ENCODE data around the gene SCEL.
"Not testable (repeated sequence)": the region's sequence is repeated elsewhere in the genome, so short reads cannot be mapped to it uniquely, and the experiment has no call there.

SCEL gene, protein sequence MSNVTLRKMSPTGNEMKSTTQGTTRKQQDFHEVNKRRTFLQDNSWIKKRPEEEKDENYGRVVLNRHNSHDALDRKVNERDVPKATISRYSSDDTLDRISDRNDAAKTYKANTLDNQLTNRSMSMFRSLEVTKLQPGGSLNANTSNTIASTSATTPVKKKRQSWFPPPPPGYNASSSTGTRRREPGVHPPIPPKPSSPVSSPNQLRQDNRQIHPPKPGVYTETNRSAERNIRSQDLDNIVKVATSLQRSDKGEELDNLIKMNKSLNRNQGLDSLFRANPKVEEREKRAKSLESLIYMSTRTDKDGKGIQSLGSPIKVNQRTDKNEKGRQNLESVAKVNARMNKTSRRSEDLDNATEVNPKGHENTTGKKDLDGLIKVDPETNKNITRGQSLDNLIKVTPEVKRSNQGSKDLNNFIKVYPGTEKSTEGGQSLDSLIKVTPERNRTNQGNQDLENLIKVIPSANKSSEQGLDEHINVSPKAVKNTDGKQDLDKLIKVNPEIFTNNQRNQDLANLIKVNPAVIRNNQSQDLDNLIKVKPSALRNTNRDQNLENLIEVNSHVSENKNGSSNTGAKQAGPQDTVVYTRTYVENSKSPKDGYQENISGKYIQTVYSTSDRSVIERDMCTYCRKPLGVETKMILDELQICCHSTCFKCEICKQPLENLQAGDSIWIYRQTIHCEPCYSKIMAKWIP

DNA sequence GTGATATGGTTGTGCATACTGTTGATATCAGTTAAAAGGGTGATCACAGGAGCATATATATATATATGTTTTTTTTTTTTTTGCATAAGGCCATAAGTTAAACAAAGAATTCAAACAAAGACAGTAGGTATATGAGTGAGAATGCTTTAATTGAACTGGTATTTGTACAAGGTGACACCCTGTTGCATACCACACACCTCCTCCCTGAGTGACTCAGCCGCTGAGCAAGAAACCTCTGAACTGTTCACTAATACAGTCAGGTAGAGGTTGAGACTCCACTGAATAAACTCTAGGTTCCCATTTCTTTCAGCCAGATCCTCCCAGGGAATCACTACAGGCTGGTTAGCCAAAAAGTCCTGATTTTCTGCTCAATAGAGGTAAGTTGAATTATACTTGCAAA is at the start of gene SCEL:
SCEL (plus strand) TSS at position 259 of the 400 bp plus-strand sequence. CDS start 20,170 bp downstream, outside the sequence.
- no peak for DNase-seq (ENCODE audit: low read depth, low spot score)

DNA sequence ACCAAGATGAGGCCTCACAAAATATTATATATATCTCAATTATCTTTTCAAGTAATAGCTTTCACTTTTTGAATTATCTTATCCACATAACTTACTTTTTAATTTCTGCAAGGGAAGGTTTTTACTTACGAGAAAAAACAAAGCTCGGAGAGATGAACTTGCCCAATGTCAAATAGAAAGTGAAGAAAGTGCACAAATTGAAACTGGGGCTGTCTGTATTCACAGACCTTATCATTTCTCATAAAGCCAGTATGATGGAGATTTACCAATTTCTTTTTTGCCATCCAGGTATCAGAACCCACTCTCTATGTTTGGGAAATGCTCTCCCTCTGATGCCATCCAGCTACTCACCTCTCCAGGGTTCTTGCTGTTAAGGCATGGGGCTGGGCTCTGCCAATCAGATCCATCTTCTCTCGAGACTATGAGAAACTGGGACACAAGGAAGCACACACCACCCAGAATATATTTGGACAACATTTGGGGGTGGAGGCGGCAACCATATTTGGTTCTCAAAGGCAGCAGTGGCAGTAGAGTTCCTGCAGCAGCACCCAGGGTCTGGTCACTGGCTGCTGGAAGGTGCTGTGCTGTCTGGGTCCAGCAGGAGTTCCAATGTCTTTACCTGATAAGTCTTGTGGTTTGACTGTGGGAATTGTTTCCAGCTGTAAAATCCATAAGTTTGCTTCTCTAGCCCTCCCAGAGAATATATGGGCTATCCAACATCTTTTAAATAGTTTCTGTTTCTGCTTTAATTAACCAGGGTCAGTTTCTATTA is 45.8 kb upstream of the SCEL start:
- DNase-seq (ENCODE audit: low read depth, low spot score): no peak

DNA sequence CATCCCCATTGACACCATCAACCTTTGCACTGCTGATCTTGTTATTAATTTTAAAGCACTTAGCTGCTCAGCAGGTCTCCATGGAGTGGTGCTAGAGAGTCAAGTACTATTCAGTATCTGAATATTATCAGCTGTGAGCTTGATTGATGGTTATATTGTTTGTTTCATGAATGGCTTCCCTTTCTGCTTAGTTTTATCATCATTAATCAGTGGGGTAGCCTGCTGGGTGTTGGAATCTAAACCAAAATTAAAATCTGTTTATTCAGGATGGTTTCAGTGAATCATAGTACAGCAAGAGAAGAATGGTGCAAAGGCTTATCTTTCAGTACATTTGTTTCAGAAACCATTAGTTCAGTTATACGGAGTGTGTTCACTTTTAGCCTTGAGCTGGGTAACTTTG is 42.5 kb upstream of the SCEL start:
- DNase-seq (ENCODE audit: low read depth, low spot score): no peak

DNA sequence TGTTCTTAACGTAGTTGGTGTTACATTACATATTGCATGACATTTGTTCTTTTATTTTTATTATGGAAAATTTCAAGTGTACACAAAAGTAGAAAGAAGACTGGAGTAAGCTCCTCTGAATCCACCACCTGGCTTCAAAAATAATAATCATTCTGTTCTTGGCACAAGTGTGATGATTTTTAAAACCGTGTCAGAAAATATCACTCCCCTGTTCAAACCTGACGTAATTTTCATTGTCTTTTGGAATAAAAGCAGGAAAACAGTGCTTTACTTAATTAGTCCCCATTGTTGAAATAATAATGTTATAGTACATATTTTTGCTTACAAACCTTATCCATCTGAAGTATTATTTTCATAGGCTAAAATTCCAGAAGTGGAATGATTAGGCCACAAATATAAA is 41.3 kb upstream of the SCEL start:
- no peak for DNase-seq (ENCODE audit: low read depth, low spot score)

DNA sequence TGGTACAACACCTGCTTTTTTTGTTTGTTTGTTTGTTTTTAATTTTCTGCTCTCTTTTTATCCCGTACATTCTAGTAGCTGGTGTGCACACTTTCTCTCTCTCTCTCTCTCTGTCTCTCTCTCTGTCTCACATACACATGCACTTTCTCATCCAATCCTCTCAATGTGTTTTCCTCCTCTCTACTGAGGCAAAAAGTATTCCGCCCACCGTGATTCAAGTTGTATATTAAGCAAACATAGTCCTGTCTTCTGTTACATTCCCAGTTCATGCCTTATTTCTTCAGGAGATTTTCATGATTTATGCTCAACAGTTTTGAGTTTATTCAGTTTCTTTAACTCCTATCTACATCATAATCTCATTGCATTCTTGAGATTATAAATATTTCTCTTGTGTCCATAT is 38.2 kb upstream of the SCEL start:
- no peak for DNase-seq (ENCODE audit: low read depth, low spot score)

DNA sequence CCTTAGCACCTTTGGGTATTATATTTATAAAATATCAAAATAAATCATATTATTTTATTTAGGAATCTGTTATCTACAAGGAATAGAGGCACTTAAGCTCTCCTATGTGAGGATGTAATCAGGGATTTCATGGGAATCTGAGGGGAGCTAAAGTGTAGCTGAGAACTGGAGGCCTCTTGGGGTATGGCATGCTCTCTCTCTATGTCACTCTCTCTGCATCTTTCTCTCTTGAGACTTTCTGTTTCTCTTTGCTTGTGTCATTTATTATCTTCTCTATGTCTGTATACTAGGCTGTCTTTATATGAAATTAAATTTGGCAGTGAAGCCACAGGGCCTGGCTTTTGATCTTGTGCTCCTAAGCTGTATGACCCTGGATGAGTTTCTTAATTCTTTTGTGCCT is 37.7 kb upstream of the SCEL start:
- DNase-seq (ENCODE audit: low read depth, low spot score): no peak

DNA sequence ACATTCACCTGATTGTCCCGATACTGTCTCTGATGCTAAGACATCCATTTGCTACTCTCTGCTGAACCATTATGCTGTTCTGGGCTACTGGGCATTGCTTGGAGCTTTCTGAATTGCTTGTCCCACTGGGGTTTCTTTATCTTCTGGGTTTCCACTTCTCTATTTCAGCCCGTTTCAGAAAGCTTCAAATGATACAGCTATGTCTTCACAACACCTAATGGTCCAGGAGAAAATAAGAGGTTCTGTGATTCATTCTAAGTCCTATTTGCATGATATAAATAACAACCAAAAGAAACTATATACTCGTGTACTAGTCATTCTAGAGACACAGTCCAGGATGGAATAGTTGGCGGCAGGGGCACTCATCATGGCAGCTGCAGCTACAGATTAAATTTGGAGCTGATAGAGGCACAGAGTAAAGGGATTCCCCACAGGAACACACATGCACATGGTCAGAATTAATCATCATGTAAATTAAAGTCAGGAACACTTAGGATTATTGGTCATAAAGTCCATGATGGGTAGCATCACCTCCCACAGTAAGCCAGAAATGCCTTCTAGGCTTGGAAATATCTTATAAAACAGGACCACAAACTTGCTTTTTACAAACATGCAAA is 33.3 kb upstream of the SCEL start:
- DNase-seq (ENCODE audit: low read depth, low spot score): no peak

DNA sequence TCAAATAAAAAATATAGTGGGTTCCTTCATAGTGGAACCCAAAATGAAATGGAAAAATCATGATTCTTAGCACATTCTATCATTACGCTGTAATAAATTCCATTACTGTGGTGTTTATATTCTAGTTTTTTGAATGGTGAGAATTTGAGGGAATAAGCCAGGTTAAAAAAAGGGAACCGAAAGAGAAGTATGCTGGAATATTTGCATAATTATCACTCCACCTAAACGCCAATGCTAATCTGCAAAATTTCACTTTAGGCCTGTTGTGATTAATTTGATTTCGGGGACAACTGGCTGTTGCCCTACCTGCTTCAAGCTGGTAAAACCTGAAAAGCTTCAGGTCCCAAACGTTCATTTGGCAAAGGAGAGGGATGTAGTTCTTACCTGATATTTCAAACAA is 32.1 kb upstream of the SCEL start:
- no peak for DNase-seq (ENCODE audit: low read depth, low spot score)

DNA sequence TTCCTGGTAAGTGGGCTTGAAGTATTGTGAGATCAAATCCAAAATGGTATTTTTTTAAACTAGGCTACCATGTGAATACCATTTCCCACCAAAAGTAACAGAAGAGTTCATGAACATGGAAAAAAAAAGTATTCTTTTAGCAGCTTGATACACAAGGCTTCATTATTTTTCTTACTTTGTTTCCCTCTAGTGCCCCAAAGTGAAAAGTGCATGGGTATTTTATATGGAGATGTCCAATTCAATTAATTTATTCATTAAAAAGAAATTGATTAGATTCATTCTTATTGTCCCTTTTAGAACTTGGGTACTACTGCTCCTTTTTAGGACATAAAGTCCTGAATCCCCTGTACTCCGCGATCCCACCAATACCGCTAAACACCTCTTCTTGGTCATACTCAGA is 28.6 kb upstream of the SCEL start:
- DNase-seq (ENCODE audit: low read depth, low spot score): no peak

DNA sequence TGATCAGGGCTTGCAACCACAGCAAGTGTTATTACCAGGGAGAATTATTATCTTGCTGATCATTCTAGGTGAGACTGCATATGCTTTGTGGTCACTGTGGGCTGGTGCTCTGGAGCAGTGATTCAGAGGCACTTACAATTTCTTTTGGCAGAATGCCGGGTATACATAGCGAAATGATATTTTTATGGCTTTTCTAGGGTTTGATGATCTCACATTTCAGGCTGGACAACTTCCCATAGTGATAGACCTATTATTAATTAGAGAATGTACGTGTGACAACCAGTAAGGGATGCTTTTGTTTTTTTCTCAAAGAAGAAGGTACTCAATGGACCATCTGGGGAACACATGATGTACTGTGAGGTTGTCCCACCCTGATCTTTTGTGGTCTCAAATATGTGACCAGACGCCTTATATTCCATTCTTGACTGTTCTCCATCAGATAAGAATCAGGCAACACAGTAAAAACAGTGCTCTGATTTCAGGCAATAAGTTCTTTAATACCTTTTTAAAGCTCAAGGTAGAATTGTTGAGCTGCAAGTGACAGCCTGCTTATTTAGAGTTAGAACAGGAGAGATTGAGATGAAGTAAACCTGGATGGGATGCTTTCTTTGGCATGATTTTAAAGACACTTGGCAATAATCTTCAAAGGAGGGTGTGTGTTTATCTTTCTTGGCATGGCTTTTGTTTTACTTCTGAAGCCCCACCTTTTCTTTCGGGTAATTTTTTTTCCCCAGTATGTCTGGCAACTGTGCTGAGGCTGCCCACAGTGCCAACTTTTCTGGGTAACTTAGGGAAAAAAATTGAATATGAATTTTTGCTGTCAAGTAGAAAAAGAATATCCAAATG is 27.4 kb upstream of the SCEL start:
- DNase-seq (ENCODE audit: low read depth, low spot score): no peak

DNA sequence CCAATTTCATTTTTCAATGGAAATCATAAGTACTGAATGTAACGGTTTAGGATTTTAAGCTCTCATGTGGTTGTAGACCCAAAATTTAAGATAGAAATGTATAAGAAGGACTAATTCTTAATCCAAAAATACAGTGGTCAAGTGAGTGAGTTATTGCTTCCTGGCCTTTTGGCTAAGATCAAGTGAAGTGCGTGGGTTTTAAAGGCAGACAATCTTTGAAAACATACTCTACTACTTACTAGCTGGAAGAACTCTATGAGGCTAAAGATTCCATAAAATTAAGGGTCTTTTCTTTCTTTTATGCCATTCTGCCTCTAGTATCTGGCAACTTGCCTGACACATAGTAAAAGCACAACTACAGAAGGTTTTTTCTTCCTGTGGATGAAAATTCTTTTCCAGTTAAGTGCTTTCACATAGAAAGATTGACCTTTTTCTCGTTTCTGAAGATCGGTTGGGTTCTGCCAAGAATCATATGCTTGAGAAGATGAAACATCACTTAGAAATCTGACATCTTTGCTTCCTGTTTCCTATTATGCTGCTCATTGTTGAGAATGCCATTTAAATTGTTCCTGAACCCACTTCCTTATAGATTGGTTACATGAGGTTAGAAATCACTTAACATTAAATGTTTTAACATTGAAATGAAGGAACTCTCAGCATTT is 26.4 kb upstream of the SCEL start:
- DNase-seq (ENCODE audit: low read depth, low spot score): no peak

DNA sequence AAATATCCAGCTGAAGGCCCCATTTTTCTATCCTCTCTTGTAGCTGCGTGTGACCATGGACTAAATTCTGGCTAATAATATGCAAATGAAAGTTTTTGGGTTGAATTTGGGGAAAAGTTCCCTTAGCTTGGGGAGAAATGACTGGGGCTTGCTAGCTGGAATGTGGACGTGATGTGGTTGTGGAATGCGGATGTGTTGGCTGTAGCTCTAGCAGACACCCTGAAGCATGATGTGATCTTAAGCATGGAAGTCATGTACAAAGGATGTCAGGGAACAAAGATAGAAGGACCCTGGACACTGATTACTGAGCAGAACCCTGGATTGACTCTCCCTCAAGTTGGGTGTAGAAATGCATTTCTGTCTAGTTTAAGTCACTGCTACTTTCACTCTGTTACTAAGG is 25.4 kb upstream of the SCEL start:
- no peak for DNase-seq (ENCODE audit: low read depth, low spot score)

DNA sequence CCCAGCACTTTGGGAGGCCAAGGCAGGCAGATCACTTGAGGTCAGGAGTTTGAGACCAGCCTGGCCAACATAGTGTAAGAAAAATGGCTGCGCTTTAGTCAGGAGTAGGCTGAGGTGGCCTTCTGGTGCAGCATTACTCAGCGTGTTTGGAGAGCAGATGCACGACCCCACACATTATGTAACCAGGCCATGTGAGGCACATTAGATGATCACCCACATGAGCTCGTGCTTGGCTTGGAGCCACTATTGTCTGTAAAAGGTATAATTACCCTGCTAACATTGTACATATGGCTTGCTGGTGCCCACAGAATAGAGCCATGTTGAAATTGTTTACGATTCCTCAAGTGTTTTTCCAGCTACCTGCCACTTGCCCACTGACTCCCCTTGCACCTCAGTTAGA is 24.0 kb upstream of the SCEL start:
- no peak for DNase-seq (ENCODE audit: low read depth, low spot score)

DNA sequence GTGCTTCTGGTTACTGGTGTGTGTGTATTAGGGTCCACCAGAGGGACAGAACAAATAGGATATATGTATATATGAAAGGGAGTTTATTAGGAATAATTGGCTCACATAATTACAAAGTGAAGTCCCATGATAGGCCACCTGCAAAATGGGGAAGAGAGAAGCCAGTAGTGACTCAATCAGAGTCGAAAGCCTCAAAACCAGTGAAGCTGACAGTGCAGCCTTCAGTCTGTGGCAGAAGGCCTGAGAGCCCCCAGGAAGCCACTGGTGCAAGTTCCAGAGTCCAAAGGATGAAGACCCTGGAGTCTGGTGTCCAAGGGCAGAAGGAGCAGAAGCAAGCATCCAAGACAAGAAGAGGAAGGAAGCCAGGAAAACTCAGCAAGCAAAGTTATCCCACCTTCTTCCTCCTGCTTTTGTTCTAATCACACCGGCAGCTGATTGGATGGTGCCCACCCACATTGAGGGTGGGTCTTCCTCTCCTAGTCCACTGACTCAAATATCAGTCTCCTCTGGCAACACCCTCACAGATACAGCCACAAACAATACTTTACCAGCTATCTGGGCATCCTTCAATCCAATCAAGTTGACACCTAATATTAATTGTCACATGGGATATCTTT is 21.7 kb upstream of the SCEL start:
- DNase-seq (ENCODE audit: low read depth, low spot score): no peak

DNA sequence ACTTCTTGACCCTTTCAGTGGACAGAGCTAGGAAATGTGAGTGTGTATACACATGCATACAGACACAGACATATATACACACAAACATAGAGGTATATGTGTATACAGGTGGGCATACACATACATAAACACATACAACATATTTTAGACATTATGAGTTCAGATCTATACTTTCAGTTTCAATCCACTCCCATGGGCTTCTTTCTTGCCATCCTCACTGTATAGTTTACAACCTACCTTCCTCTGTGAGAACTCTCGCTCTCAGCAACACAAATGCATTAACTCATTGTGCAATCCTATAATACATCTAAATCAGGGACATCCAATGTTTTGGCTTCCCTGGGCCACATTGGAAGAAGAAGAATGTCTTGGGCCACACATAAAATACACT is 21.2 kb upstream of the SCEL start:
- DNase-seq (ENCODE audit: low read depth, low spot score): no peak

DNA sequence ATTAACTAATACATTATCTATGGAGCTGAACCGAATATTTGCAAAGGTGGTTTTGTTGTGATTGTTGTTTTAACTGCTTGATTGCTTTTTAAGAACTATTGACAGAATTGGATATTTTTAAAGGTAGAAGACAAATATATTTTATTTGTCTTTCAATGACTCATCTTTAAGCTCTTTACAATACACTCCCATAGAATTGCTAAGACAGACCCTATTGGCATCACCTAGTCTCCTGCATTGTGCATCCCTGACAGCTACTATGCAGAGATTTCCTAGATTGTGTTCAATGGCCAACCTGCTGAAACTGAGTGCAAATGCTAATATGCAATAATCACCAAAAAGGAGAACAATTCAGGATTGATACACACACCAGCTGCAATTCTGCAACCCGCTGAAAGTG is 19.7 kb upstream of the SCEL start:
- DNase-seq (ENCODE audit: low read depth, low spot score): no peak

DNA sequence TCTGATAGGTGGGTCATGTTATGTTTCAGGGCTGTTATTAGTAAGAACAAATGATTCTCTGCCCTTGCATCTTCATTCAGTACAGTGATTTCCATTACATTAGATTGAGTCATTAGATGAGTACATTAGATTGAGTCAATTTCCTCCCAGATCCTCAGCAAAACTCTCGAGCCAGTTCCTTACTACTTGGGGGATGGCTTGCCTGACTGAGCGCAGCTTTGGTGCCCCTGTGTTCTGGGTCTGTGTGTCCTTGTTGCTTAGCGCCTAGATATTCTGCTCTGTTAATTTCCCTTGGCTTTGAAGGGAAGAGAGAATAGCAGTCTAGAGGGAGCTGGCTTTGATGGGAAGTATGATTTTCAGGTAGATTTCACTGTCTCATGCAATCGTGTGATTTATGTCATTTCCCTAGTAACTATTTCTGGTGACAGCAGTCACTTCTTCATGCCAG is 19.1 kb upstream of the SCEL start:
- DNase-seq (ENCODE audit: low read depth, low spot score): no peak

DNA sequence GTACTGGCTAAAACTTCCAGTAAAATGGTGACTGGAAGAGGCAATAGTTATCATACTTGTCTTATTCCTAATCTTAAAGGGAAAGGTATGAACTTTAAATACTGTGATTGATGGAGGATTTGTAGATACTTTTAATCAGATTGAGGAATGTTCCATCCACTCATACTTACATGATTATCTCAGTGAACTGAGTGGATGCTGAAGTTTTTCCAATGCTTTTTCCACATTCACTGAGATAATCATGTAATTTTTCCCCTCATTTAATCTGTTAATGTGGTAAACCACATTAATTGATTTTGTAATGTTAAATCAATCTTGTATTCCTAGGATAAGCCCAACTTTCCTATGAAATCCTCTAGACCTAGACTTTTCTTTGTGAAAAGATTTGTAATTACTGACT is 17.2 kb upstream of the SCEL start:
- no peak for DNase-seq (ENCODE audit: low read depth, low spot score)

DNA sequence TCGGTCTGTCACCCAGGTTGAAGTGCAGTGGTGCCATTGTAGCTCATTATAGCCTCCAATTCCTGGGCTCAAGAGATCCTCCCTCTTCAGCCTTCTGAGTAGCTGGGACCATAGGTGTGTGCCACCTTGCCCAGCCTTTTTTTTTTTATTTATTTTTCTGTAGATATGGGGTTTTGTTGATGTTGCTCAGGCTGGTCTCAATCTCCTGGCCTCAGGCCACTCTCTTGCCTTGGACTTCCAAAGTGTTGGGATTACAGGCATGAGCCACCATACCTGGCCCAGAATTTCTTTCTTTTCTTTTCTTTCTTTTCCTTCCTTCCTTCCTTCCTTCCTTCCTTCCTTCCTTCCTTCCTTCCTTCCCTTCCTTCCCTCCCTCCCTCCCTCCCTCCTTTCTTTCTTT is 16.1 kb upstream of the SCEL start:
- not testable (repeated sequence) for DNase-seq (ENCODE audit: low read depth, low spot score)

DNA sequence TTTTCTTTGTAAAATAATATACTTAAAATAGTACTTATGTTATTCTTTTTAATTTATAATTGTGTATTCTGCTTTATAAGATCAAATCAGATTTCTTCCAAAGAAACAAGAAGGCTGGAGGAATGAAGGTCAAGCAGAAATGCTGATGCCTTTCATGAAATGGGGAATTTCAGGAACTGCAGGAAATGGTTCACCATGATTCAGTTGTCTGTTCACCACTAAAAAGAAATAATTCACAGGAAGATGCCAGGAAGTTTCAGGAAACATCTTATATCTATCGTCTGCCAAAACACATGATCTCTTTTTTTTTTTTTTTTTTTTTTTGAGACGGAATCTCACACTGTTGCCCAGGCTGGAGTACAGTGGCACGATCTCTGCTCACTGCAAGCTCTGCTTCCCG is 15.7 kb upstream of the SCEL start:
- no peak for DNase-seq (ENCODE audit: low read depth, low spot score)

Measured in activated naive CD8-positive, alpha-beta T cell treated with anti-CD3 and anti-CD28 coated beads, Interleukin-2, amount 50 U/mL, for 16 hours (primary cell).